GM20431 (cell line): Measurements from ENCODE around the gene TROAP.
"Not testable (repeated sequence)": the region's sequence is repeated elsewhere in the genome, so short reads cannot be mapped to it uniquely, and the experiment has no call there.

Experiments
- in situ Hi-C: fragments of 300-500 bp; cut with MseI, MboI; formaldehyde crosslinking; loops from one replicate; pipeline ENCODE4 v1.15.0; 2020; ENCODE audit warnings: low sequenced_read_pairs; ENCODE audit not compliant: unreplicated experiment

TROAP gene

GRCh38 chr12:49323524-49324097 lies 556 bp downstream of the TROAP start:
- in situ Hi-C loops: no loop called here

GRCh38 chr12:49325606-49326005 lies 2.6 kb downstream of the TROAP start:
- in situ Hi-C loops: no loop called here

DNA sequence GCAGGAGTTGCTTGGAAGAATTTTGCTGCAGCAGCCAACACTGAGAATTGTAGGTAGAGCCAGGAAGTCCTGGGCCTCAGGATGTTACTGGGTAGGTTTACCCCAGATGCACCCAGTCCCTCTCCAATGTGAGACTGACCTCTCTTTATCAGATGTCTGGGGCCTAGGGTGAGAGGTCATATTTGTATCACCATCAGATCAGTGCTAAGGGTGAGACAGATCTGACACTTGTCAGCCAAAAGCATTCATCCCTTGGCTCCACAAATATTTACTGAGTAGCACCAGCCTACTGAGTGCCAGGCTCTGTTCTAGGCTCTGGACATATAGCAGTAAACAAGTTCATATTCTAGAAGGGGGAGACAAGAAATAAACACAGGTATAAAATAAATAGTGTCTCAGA lies 4.3 kb downstream of the TROAP start:
- in situ Hi-C loops: no loop called here

DNA sequence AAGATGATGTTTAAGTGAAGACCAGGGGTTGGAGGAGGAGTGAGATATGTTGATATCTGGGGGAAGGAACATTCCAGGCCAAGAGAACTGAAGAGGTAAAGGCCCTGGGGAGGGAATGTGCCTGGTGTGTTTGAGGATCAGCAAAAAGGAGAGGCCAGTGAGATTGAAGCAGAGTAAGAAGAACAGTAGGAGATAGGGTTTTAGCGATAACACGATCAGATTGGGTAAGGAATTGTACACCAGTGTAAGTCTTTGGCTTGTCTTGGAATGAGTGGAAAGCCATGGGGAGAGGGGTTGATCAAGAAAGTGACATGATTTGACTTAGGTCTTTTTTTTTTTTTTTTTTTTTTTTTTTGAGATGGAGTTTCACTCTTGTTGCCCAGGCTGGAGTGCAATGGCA lies 4.8 kb downstream of the TROAP start:
- in situ Hi-C loops: no loop called here

- in situ Hi-C loops: no loop called here
Observed at GRCh38 chr12:49328816-49329215, 5.8 kb downstream of the TROAP start.

- in situ Hi-C loops: no loop called here
Observed at GRCh38 chr12:49330032-49330619, 7.1 kb downstream of the TROAP start.

- in situ Hi-C loops: no loop called here
Observed at GRCh38 chr12:49330631-49331379, 7.8 kb downstream of the TROAP start.

DNA sequence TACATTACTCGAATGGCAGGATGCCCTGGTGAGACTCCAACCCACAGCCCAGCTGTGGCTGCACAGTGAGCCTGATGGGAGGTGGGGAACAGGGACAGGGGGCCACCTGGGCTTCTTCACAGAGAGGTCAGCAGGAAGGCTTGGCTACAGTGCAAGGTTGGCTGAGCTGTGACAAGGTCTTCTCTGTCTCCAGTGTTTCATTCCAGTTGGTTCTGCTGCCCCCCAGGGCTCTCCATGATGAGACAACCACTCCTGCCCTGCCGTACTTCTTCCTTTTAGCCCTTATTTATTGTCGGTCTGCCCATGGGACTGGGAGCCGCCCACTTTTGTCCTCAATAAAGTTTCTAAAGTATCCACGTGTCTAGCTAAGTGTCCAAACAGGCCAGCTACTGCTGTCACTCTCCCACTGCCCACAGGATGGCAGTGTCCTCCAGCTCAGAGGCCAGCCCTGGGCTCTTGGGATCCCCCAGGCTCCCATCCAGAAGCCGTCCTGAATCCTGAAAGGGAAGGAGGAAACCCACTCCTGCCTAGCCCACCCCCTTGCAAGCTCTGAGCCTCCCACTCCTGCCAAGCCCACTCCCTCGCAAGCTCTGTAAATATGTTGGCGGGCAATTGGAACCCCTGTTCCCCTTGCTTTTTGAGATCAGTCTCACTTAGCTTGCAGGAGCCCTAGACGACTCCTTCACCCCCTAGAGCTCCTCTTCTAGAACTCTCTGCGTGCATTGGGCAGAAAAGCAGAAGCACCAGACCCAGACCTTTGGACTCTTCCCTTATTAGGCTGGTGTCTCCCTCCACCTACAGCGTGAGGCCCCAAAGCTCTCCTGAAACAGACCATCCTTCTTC lies 8.5 kb downstream of the TROAP start:
- in situ Hi-C loops: no loop called here

- in situ Hi-C loops: no loop called here
Observed at GRCh38 chr12:49332441-49332861, 9.4 kb downstream of the TROAP start.

- in situ Hi-C loops: no loop called here
Observed at GRCh38 chr12:49332891-49333371, 9.9 kb downstream of the TROAP start.

GRCh38 chr12:49333778-49334177 lies 10.7 kb downstream of the TROAP start:
- in situ Hi-C loops: not testable (repeated sequence)

- in situ Hi-C loops: no loop called here
Observed at GRCh38 chr12:49334226-49334625, 11.2 kb downstream of the TROAP start.

- in situ Hi-C loops: no loop called here
Observed at GRCh38 chr12:49334681-49335080, 11.6 kb downstream of the TROAP start.

DNA sequence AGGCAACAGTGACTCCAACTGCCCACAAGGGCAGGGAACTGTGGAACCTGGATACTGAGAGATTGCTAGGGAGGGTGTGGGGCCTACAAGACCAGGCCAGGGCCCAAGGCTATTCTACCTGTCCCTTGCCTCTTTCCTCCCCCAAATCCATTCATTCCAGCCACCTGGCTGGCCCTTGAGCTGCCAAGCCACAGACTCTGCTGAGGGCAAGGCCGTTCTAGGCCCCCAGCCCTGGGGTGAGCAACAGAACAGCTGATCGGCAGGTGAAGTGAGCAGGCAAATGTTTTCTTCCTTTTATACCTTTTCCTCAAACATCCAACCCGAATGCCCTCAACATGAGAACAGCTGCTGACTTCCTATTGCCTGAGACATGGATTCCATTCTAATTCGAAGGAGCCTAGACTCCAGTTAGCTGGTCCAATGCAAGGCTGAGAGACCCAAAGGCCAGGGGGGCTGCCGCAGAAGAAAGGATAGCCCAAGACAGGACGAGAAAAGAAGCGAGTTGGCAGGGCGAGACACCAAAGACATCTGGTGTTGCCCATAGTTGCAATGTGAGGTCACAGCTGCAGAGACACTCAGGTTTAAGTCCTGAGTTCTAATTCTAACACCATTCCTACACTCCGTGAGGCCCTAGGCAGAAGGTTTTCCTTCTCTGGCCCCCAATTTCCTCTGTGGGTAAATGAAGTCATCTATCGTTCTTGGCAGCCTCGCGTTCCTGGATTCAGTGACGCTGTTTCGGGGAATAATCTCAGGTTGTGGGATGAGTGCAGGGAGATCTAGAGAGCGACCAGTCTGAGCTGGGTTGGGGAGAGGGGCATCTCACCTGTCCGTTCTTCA lies 12.3 kb downstream of the TROAP start:
- in situ Hi-C loops: no loop called here

DNA sequence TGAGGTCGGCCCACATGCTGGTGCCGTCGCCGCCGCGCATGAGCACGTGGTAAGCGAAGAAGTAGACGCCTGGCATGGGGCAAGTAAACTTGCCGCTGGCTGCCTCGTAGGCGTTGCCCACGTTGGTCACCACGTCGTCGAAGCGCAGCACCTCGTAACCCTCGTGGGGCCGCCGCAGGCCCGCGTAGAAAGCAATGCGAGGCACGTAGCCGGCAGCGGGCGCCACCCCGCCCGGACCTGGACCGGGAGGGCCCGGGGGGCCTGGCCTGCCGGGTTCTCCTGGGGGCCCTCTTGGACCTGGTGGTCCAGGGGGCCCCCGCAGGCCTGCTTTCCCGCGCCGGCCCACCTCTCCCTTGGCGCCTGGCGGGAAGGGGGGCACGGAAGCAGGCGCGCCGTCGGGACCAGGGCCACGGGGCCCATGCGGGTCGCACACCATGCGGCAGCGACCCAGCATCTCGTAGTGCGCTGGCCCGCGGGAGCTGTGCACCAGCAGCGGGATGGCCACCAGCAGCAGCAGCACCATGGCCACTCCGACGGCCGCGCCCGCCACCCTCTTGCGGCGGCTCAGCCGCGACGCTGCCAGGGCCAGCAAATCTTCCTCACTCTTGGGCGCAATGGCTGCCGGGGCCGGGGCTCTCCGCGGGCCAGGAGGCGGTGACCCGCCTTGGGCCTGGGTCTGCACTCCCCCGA lies 13.0 kb downstream of the TROAP start:
- in situ Hi-C loops: no loop called here

DNA sequence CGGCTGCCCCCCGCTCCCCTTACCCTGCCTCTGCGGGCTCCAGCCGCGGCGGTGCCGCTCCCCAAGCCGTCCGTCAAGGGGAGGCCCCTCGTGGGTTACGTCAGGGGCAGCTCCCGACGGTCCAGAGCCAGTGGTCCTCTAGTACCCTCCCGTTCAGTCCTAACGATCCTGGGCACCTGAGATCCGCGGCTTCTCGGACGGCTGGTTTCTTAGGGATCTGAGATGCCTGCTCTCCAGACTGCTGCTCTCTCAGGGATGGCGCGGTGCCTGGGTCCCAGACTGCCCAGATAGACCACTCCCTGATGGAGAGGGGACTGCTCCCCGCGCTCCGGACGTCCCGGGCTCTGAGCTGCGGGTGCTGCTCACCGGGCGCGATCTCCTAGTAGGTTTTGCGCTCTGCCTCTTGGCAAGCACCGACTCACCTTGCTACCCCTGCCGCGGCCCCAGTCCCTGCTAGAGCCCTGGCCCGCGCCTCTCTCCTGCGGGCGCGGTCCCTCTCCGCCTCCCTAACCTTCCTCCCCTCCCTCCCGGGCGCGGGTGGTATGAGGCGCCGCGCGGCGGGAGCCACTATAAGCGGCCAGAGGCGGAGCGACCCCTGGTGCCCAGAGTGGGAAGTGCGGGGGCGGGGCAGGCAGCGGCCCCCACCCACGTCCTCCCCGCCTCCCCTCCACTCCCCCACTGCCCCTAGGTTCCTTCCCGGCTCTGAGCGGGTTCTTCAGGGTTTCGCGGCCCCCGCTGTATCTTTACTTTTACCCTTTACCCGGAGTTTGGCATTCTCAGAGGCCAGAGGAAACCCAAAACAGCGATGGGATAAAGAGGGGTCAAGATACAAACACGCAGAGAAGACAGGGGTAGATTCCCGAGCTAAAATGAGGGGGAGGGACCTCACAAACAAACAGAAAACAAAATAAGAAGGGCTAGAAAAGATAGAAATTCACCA lies 13.9 kb downstream of the TROAP start, which contains the start of gene C1QL4:
C1QL4 (minus strand) TSS at position 544 of the 940 bp plus-strand sequence. CDS start 711 bp downstream, outside the sequence.
- in situ Hi-C loops: no loop called here

GRCh38 chr12:49338830-49339463 lies 15.9 kb downstream of the TROAP start:
- in situ Hi-C loops: no loop called here
